Coronary artery (tissue), 2 donors: ENCODE measurements around the gene EIF4A2.
"Not testable (repeated sequence)": the region's sequence is repeated elsewhere in the genome, so short reads cannot be mapped to it uniquely, and the experiment has no call there.

Source experiments
- DNase-seq: peaks from one replicate; pipeline ENCODE4 v3.0.0-alpha.2; 2017; ENCODE audit warnings: low spot score
- H3K27ac ChIP-seq, 2 donors: fragments of 200-600 bp; sonication (generic); one replicate each; pipeline ENCODE4 v1.5.1; 2016 to 2019
- H3K4me3 ChIP-seq: fragments of 200-600 bp; sonication (generic); 2 replicates; pipeline ENCODE4 v1.5.1; 2016; ENCODE audit warnings: mild to moderate bottlenecking, moderate library complexity
- TF ChIP-seq, protein P1 (sequence below): fragments of 200-600 bp; sonication (generic); IDR thresholded peaks from one replicate; pipeline ENCODE4 v1.5.1; 2019; ENCODE audit warnings: antibody characterized with exemption

EIF4A2 gene

DNA sequence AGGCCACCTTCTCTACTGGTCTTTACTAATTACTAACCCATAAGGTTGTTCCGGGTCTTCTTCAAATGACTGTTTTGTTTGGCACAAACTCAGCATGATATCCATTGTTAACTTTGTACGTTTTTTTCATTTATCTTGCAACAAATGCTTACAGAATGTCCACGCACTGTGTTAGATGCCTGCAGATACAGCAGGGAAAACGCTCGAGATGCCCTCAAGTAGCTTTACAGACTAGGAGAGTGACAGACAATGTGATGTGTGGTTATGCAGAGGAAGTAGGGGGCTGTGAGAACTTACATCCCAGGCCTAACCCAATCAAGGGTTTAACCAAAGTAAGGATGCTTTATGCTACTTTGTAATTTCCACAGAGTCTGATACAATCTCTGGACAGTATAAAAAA is 23.9 kb downstream of the EIF4A2 start:
- H3K27ac ChIP-seq = no peak overlapping the region
- DNase-seq = no peak
- TF ChIP-seq, protein P1, sequence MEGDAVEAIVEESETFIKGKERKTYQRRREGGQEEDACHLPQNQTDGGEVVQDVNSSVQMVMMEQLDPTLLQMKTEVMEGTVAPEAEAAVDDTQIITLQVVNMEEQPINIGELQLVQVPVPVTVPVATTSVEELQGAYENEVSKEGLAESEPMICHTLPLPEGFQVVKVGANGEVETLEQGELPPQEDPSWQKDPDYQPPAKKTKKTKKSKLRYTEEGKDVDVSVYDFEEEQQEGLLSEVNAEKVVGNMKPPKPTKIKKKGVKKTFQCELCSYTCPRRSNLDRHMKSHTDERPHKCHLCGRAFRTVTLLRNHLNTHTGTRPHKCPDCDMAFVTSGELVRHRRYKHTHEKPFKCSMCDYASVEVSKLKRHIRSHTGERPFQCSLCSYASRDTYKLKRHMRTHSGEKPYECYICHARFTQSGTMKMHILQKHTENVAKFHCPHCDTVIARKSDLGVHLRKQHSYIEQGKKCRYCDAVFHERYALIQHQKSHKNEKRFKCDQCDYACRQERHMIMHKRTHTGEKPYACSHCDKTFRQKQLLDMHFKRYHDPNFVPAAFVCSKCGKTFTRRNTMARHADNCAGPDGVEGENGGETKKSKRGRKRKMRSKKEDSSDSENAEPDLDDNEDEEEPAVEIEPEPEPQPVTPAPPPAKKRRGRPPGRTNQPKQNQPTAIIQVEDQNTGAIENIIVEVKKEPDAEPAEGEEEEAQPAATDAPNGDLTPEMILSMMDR = no peak
- H3K4me3 ChIP-seq = peak overlapping the region; percentile 88

DNA sequence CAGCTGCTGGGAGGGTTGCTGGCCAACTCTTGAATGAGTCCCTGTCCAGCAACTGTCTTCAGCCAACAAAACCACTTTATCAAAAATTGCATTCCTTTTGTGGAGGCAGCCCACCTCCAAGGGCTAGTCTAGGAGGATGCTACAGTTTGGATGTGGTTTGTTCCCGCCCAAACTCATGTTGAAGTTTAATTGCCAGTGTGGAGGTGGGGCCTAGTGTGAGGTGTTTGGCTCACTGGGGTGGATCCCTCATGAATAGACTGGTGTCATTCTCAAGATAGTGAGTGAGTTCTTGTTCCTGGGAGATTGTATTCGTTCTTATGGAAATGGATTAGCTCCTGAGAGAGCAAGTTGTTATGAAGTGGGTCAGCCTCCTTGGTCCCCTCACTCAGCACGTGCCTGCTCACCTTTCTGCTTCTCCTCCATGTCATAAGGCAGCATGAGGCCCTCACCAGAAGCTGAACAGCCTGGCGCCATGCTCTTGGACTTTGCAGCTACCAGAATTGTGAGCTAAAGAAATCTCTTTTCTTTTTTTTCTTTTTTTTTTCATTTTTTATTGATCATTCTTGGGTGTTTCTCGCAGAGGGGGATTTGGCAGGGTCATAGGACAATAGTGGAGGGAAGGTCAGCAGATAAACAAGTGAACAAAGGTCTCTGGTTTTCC is 27.1 kb downstream of the EIF4A2 start:
- no peak overlapping the region for H3K4me3 ChIP-seq
- DNase-seq = no peak
- TF ChIP-seq, protein P1 = no peak
- H3K27ac ChIP-seq = no peak overlapping the region

DNA sequence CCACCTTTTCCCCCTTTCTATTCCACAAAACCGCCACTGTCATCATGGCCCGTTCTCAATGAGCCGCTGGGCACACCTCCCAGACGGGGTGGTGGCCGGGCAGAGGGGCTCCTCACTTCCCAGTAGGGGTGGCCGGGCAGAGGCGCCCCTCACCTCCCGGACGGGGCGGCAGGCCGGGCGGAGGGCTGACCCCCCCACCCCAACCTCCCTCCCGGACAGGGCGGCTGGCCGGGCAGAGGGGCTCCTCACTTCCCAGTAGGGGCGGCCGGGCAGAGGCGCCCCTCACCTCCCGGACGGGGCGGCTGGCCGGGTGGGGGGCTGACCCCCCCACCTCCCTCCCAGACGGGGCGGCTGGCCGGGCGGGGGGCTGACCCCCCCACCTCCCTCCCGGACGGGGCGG is 27.9 kb downstream of the EIF4A2 start:
- not testable (repeated sequence) for H3K4me3 ChIP-seq, H3K27ac ChIP-seq, DNase-seq

DNA sequence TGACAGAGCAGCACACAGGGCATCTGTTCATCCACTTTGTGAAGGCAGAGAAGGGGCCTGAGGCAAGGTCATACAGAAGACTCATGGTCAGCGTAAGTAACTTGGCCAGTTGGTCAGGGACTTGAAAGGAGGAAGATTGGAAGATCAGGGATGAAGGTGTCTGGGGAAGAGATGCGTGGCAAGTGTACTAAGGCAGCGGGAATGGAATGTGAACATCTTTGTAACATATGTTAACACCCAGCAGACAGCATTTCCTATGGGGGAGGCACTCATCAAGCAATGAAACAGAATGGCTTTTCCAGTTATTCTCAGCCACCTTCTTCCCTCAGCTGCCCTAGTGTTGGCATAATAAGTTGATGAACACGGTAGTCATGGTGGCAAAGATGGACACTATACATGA is 30.7 kb downstream of the EIF4A2 start:
- TF ChIP-seq, protein P1 = no peak
- no peak overlapping the region for H3K27ac ChIP-seq
- H3K4me3 ChIP-seq = no peak overlapping the region
- DNase-seq = no peak

DNA sequence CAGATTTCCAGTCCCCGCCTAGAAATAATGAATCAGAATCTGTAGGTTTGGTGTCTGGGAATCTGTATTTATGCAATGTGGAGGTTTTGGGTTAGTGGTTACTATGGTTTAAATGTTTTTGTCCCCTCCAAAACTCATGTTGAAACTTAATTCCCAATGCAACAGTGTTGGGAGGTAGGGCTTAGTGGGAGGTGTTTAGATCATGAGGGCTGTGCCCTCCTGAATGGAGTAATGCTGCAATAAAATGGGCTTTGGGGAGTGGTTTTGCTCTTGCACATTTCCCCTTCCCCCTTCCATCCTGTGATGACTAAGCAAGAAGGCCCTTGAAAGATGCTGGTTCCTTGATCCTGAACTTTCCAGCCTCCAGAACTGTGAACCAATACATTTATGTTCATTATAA is 32.1 kb downstream of the EIF4A2 start:
- Histone ChIP-seq H3K4me3 (no peak overlapping the region), H3K27ac (no peak overlapping the region)
- no peak for DNase-seq
- TF ChIP-seq, protein P1 = no peak

DNA sequence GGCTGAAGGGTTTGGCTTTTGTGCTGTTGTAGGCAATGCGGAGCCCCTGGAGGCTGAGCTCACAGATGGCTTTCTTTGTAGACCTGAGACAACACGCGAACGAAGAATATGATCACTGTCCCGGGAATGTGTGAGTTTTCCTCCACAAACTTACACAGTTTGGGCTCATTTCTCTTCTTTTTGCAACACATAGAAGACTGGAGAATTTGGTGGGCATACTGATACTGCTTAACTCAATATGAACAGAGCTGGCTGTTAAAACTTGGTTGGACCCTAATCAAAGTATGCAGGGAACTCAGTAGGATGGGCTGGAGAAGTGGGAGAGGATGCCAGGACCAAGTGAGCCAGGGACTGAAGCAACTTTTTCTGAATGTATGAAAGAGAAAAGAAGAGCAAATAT is 35.1 kb downstream of the EIF4A2 start:
- TF ChIP-seq, protein P1 = no peak
- Histone ChIP-seq H3K4me3 (no peak overlapping the region), H3K27ac (no peak overlapping the region)
- DNase-seq = no peak

DNA sequence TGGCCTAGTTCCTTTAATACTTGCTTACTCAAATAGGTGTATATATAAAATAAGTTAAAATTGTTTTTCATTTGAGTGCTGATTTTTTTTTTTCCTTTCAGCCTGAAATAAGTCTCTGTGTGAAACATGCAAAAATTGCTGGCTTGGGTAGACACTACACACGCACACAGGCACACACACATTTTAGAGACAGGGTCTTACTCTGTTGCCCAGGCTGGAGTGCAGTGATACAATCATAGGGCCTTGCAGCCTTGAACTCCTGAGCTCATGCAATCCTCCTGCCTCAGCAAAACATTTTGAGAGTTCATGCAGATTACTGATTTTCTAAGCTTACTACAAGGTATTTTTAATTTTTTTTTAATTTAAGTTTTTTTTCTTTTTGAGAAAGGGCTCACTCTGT is 35.6 kb downstream of the EIF4A2 start:
- H3K27ac ChIP-seq = no peak overlapping the region
- TF ChIP-seq, protein P1 = no peak

More for the DNA sequence above, 35.6 kb downstream of the EIF4A2 start:
- DNase-seq = no peak
- no peak overlapping the region for H3K4me3 ChIP-seq
